ENCODE measurements around the gene GBA2.
A peak's percentile ranks its signal among the peaks of the same experiment; 100 is the strongest.

Gene GBA2

DNA sequence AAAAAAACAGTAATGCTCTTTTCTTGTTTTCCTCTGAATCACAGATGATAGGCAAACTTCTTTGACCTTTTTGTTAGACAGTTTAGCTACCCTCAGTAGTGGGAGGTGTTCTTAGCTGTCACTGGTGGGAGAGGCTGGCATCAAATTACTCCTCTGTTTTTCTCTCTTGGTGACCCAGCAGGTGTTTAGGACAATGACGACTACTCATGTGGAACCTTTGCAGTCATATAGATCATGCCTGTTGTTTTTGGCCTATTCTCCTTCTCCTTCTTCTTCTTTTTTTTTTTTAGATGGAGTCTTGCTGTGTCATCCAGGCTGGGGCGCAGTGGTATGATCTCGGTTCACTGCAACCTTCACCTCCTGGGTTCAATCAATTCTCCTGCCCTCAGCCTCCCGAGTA is 27.0 kb upstream of the GBA2 start:
- H3K27me3 ChIP-seq (ENCODE audit: insufficient read depth, poor library complexity, severe bottlenecking), result no peaks in the 10 kb centered on the region
- peak overlapping the region; percentile 51 for H3K27ac ChIP-seq (replicated peaks)
- no peak overlapping the region for H3K4me3 ChIP-seq (replicated peaks; ENCODE audit: insufficient read depth, low read length)
- no peak for TF ChIP-seq GABPA (IDR thresholded peaks at IDR 0.05; ENCODE audit: low read depth)
- no peak for DNase-seq (ENCODE audit: low read depth in 1 of 2, low spot score in 1 of 2)

DNA sequence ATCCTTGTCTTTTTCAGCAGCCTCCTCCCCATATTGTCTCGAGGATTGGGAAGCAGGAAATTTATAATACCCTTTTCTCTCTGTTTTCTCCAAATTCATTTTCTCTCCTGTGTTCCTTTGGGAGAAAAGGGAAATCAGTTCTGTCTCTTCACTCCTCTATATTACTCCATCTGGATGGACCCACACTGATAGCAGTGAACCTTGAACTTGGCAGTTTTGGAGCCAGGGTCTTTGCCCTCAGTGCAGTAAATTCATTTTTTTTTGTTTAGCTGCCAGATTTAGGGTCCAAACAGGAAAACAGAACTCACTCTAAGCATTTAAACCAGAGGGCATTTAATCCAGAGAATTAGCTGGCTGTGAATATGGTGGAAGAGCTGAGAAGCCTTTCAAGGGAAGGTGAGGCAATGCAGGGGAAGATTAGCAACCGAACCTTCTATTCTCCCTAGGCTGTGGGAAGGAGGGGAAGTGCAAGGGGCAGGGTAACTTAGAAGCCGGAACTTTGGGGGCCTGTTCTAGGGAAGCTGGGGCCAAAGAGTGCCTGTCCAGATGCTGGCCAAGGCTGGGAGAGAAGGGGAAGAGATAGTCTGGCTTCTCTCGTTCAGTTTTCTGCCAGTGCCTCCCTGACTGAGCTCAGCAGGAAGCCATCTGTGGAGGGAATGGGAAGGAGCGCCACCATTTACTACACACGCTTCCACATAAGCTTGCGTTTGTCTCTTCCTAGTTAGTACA is 26.0 kb upstream of the GBA2 start:
- H3K27ac ChIP-seq (replicated peaks), result peak overlapping the region; percentile 51
- DNase-seq (ENCODE audit: low read depth in 1 of 2, low spot score in 1 of 2), result peak; percentile 45 to 83
- no peaks in the 10 kb centered on the region for H3K27me3 ChIP-seq (ENCODE audit: insufficient read depth, poor library complexity, severe bottlenecking)
- TF ChIP-seq GABPA (IDR thresholded peaks at IDR 0.05; ENCODE audit: low read depth) (peak; percentile 45; the same call in 1 of the 2 replicates), POLR2AphosphoS5 (IDR thresholded peaks at IDR 0.05; ENCODE audit: low read depth) (no peak), SPI1 (IDR thresholded peaks at IDR 0.05; ENCODE audit: borderline replicate concordance, low read depth) (peak; percentile 90)
- TF ChIP-seq, protein P1, sequence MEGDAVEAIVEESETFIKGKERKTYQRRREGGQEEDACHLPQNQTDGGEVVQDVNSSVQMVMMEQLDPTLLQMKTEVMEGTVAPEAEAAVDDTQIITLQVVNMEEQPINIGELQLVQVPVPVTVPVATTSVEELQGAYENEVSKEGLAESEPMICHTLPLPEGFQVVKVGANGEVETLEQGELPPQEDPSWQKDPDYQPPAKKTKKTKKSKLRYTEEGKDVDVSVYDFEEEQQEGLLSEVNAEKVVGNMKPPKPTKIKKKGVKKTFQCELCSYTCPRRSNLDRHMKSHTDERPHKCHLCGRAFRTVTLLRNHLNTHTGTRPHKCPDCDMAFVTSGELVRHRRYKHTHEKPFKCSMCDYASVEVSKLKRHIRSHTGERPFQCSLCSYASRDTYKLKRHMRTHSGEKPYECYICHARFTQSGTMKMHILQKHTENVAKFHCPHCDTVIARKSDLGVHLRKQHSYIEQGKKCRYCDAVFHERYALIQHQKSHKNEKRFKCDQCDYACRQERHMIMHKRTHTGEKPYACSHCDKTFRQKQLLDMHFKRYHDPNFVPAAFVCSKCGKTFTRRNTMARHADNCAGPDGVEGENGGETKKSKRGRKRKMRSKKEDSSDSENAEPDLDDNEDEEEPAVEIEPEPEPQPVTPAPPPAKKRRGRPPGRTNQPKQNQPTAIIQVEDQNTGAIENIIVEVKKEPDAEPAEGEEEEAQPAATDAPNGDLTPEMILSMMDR (IDR thresholded peaks at IDR 0.05; ENCODE audit: insufficient read depth, low read length), result no peak
- TF ChIP-seq, protein P2, sequence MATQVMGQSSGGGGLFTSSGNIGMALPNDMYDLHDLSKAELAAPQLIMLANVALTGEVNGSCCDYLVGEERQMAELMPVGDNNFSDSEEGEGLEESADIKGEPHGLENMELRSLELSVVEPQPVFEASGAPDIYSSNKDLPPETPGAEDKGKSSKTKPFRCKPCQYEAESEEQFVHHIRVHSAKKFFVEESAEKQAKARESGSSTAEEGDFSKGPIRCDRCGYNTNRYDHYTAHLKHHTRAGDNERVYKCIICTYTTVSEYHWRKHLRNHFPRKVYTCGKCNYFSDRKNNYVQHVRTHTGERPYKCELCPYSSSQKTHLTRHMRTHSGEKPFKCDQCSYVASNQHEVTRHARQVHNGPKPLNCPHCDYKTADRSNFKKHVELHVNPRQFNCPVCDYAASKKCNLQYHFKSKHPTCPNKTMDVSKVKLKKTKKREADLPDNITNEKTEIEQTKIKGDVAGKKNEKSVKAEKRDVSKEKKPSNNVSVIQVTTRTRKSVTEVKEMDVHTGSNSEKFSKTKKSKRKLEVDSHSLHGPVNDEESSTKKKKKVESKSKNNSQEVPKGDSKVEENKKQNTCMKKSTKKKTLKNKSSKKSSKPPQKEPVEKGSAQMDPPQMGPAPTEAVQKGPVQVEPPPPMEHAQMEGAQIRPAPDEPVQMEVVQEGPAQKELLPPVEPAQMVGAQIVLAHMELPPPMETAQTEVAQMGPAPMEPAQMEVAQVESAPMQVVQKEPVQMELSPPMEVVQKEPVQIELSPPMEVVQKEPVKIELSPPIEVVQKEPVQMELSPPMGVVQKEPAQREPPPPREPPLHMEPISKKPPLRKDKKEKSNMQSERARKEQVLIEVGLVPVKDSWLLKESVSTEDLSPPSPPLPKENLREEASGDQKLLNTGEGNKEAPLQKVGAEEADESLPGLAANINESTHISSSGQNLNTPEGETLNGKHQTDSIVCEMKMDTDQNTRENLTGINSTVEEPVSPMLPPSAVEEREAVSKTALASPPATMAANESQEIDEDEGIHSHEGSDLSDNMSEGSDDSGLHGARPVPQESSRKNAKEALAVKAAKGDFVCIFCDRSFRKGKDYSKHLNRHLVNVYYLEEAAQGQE (IDR thresholded peaks at IDR 0.05; ENCODE audit: insufficient replicate concordance, low read depth), result no peak
- H3K4me3 ChIP-seq (replicated peaks; ENCODE audit: insufficient read depth, low read length), result no peak overlapping the region

DNA sequence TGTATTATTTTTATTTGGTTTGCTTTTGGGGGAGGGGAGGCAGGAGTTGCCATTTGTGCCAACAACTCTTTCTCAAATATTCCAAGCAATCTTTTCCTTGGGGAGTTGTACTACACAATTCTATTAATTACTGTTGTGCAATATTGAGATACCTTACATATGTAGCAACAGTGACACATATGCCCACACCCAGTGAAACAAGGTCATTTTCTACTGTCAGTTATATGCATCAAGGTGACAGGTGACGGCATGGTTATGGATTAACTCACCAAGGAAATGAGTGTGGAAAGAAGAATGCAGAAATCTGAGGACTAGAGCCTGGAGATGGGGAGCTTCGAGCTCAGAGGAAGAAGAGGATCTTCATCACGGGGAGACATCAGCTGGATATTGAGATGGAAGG is 22.9 kb upstream of the GBA2 start:
- Histone ChIP-seq H3K27ac (replicated peaks) (no peak overlapping the region), H3K27me3 (ENCODE audit: insufficient read depth, poor library complexity, severe bottlenecking) (no peaks in the 10 kb centered on the region), H3K4me3 (replicated peaks; ENCODE audit: insufficient read depth, low read length) (no peak overlapping the region)
- no peak for TF ChIP-seq POLR2AphosphoS5 (IDR thresholded peaks at IDR 0.05; ENCODE audit: low read depth)
- no peak for TF ChIP-seq SPI1 (IDR thresholded peaks at IDR 0.05; ENCODE audit: borderline replicate concordance, low read depth)
- TF ChIP-seq, protein P2 (IDR thresholded peaks at IDR 0.05; ENCODE audit: insufficient replicate concordance, low read depth), result no peak
- TF ChIP-seq, protein P1 (IDR thresholded peaks at IDR 0.05; ENCODE audit: insufficient read depth, low read length), result no peak
- TF ChIP-seq GABPA (IDR thresholded peaks at IDR 0.05; ENCODE audit: low read depth), result no peak
- no peak for DNase-seq (ENCODE audit: low read depth in 1 of 2, low spot score in 1 of 2)

DNA sequence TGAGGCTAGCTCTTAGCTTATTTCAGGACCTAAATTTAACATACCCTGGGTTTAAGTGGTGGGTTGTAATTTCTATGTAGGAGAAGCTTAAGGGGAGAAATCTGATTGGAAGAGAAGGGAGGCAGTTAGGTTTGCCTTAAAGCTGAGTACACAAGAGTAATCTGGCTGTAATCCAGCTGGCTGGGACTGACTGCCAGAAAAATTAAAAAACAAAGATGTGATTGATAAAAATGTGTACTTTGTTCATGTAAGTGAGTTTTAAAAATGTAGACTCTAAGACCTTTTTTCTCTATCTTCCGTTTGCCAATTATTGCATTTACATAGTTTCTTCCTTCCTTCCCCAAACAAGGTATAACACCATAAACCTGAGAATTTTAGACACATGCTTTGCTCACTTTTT is 22.5 kb upstream of the GBA2 start:
- DNase-seq (ENCODE audit: low read depth in 1 of 2, low spot score in 1 of 2), result no peak
- TF ChIP-seq, protein P1 (IDR thresholded peaks at IDR 0.05; ENCODE audit: insufficient read depth, low read length), result no peak
- no peak for TF ChIP-seq POLR2AphosphoS5 (IDR thresholded peaks at IDR 0.05; ENCODE audit: low read depth)
- no peak for TF ChIP-seq GABPA (IDR thresholded peaks at IDR 0.05; ENCODE audit: low read depth)
- TF ChIP-seq SPI1 (IDR thresholded peaks at IDR 0.05; ENCODE audit: borderline replicate concordance, low read depth), result no peak
- TF ChIP-seq, protein P2 (IDR thresholded peaks at IDR 0.05; ENCODE audit: insufficient replicate concordance, low read depth), result no peak
- no peak overlapping the region for H3K27ac ChIP-seq (replicated peaks)
- no peak overlapping the region for H3K4me3 ChIP-seq (replicated peaks; ENCODE audit: insufficient read depth, low read length)
- H3K27me3 ChIP-seq (ENCODE audit: insufficient read depth, poor library complexity, severe bottlenecking), result no peaks in the 10 kb centered on the region
